K562 (cell line): Measurements from ENCODE around the gene TMEM214. TPM values are rescaled to one million over a fixed set of nuclear protein-coding genes. Genes with fewer than 3 reads are reported as not detected.

Experiments used
- ARID1B ChIP-seq: fragments of 450-650 bp; IDR thresholded peaks from 2 replicates; pipeline ENCODE4 v1.6.1; 2016; ENCODE audit warnings: antibody characterized with exemption, mild to moderate bottlenecking, inconsistent platforms
- CBX1 ChIP-seq: sonication (generic); IDR thresholded peaks from 2 replicates; pipeline ENCODE4 v1.6.1; 2016; ENCODE audit warnings: antibody characterized with exemption, low read depth, mild to moderate bottlenecking
- CHCHD3 ChIP-seq: fragments of 250-450 bp; sonication (Bioruptor Pico); IDR thresholded peaks from 2 replicates; pipeline ENCODE4 v2.1.2; 2022; ENCODE audit warnings: mild to moderate bottlenecking
- DMBX1 ChIP-seq: fragments of 250-450 bp; sonication (Bioruptor Pico); IDR thresholded peaks from 2 replicates; pipeline ENCODE4 v1.8.0; 2022; ENCODE audit warnings: inconsistent platforms, mild to moderate bottlenecking, moderate library complexity, borderline replicate concordance
- HDAC1 ChIP-seq, 2 experiments: fragments of 450-650 bp; IDR thresholded peaks; 2 replicates each; pipeline ENCODE4 v1.6.1; 2016 to 2017; ENCODE audit warnings: inconsistent platforms in 1 of 2, mild to moderate bottlenecking in 1 of 2, moderate library complexity in 1 of 2
- NFYB ChIP-seq: IDR thresholded peaks from 2 replicates; pipeline ENCODE4 v1.6.1; 2011; ENCODE audit warnings: mild to moderate bottlenecking, moderate library complexity; ENCODE audit not compliant: insufficient read length; ENCODE audit errors: extremely low read depth
- SIX5 ChIP-seq, 2 experiments: IDR thresholded peaks; 2 replicates each; pipeline ENCODE4 v1.6.1; 2011; ENCODE audit warnings: low read length in 2 of 2, borderline replicate concordance in 1 of 2, low read depth in 1 of 2, mild to moderate bottlenecking in 1 of 2, moderate library complexity in 1 of 2; ENCODE audit not compliant: insufficient read depth in 1 of 2
- SRSF3 ChIP-seq: fragments of 200-400 bp; formaldehyde crosslinking; IDR thresholded peaks from 2 replicates; pipeline ENCODE4 v1.6.1; 2016; ENCODE audit warnings: mild to moderate bottlenecking, low read length, moderate library complexity; ENCODE audit not compliant: insufficient read depth
- ZBTB7A ChIP-seq: IDR thresholded peaks from 2 replicates; pipeline ENCODE4 v1.6.1; 2011; ENCODE audit warnings: low read depth, mild to moderate bottlenecking, low read length, moderate library complexity, borderline replicate concordance; ENCODE audit not compliant: control insufficient read depth
- ZC3H11A ChIP-seq: IDR thresholded peaks from 2 replicates; pipeline ENCODE4 v1.6.1; 2012; ENCODE audit warnings: low read depth, low read length, improper control_type of control experiment
- ZNF224 ChIP-seq: sonication (generic); formaldehyde crosslinking; IDR thresholded peaks from 2 replicates; pipeline ENCODE4 v1.8.0; 2022; ENCODE audit warnings: mild to moderate bottlenecking, missing genetic modification reagents
- ZNF274 ChIP-seq: IDR thresholded peaks from 2 replicates; pipeline ENCODE4 v1.6.1; 2011; ENCODE audit warnings: low read depth, mild to moderate bottlenecking, low read length, moderate library complexity, borderline replicate concordance
- ZNF75A ChIP-seq: fragments of 450-650 bp; formaldehyde crosslinking; IDR thresholded peaks from 2 replicates; pipeline ENCODE4 v1.4.0; 2020; ENCODE audit warnings: mild to moderate bottlenecking
- polyA plus RNA-seq, 8 experiments: library from polyadenylated mRNA; depleted of rRNA in 4 of 8; stranded (reverse) in 5 of 8; unstranded in 3 of 8; fragments of >200 nt; fragmentation: Nextera tagmentation in 2 of 8; fragmentation: Illumina TruSeq in 1 of 8; extraction: Ambion mirVana in 2 of 8; extraction: Trizol in 1 of 8; gene quantifications; 2 replicates each; pipeline versions ENCODE4 v1.2.1 to v1.2.3, GENCODE V29; 2011 to 2014; ENCODE audit warnings: inconsistent platforms in 1 of 8, missing spikeins in 1 of 8
- total RNA-seq, 7 experiments: library from RNA; depleted of rRNA in 6 of 7; stranded (reverse); fragments of >200 nt in 6 of 7; fragmentation: Illumina TruSeq in 2 of 7; extraction: Trizol in 2 of 7; gene quantifications; 2 replicates each; pipeline versions ENCODE4 v1.2.1 to v1.2.3, GENCODE V29; 2011 to 2021; ENCODE audit warnings: low replicate concordance in 1 of 7
- TF ChIP-seq, protein P1 (sequence below), 2 experiments: fragments of 450-650 bp in 1 of 2; sonication (generic) in 1 of 2; formaldehyde crosslinking in 1 of 2; IDR thresholded peaks; 2 replicates each; pipeline versions ENCODE4 v1.7.1 to v1.9.0; 2016 to 2022; ENCODE audit warnings: inconsistent platforms in 1 of 2, mild to moderate bottlenecking in 1 of 2, missing genetic modification reagents in 1 of 2

The TMEM214 gene
- total and polyA plus RNA-seq, 9 of the 15 experiments (the other 6 are each of a cell fraction or from before 2014, with no cell fraction given) = 11.4 to 81.4 (median 44.1) TPM

DNA sequence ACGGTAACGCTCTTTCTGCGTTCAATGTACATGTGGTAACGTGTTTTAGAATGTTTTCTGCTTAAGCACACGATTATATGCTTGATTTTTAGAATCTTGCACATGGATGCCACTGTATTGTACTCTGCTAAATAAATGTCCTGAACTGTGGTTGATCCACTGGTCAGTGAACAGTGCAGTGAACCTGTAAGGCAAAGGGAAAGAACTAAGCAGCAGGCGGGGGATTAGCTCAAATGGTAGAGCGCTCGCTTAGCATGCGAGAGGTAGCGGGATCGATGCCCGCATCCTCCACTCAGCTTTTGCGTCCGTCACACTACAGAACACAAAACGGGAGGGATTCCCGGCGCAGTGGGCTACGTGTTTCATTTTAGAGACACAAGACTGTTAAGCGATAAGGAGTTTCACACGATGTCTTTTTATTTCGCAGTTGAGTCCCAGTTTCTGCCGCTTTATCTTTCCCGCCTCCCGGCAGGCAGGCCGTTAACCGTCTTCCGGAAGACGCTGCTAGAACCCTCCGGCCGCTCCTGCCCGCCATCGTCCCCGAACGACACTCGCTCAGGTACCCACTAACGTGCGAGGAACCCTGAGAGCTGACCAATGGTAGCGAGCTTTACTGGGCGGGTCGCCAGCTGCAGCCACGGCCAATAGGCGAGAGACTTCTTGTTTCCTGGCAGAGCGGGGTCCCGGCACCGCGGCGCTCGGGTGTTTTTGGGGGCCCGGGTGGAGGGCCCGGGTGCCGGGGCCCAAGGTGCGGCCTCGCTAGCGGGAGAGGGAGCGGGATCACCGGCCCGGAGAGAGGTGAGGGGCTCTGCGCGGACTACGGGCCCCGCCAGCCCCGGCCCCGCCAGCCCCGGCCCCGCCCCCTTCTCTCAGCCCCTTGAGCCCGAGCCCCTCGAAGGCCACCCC, 18.5 kb downstream of the TMEM214 start, which contains the start of gene AGBL5 (continued):
- TF ChIP-seq, protein P1, sequence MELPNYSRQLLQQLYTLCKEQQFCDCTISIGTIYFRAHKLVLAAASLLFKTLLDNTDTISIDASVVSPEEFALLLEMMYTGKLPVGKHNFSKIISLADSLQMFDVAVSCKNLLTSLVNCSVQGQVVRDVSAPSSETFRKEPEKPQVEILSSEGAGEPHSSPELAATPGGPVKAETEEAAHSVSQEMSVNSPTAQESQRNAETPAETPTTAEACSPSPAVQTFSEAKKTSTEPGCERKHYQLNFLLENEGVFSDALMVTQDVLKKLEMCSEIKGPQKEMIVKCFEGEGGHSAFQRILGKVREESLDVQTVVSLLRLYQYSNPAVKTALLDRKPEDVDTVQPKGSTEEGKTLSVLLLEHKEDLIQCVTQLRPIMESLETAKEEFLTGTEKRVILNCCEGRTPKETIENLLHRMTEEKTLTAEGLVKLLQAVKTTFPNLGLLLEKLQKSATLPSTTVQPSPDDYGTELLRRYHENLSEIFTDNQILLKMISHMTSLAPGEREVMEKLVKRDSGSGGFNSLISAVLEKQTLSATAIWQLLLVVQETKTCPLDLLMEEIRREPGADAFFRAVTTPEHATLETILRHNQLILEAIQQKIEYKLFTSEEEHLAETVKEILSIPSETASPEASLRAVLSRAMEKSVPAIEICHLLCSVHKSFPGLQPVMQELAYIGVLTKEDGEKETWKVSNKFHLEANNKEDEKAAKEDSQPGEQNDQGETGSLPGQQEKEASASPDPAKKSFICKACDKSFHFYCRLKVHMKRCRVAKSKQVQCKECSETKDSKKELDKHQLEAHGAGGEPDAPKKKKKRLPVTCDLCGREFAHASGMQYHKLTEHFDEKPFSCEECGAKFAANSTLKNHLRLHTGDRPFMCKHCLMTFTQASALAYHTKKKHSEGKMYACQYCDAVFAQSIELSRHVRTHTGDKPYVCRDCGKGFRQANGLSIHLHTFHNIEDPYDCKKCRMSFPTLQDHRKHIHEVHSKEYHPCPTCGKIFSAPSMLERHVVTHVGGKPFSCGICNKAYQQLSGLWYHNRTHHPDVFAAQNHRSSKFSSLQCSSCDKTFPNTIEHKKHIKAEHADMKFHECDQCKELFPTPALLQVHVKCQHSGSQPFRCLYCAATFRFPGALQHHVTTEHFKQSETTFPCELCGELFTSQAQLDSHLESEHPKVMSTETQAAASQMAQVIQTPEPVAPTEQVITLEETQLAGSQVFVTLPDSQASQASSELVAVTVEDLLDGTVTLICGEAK (IDR thresholded peaks at IDR 0.05) = peak; percentile 90
- TF ChIP-seq, protein P1 (CRISPR knock-in tag; IDR thresholded peaks at IDR 0.05) = 0 out of 2 replicates have a peak, but pooled peaks have one; percentile 20
- TF ChIP-seq CBX1 (peak; percentile 19; the same call in 1 of the 2 replicates), ZNF224 (no peak), ZNF75A (CRISPR knock-in tag) (0 out of 2 replicates have a peak, but pooled peaks have one; percentile 28), HDAC1 (IDR thresholded peaks at IDR 0.05) (peak; percentile 38 to 95; a peak in 3 of 4 replicates), CHCHD3 (CRISPR knock-in tag) (peak; percentile 90), DMBX1 (peak; percentile 64; the same call in 1 of the 2 replicates), ZC3H11A (no peak), SRSF3 (no peak), SIX5 (IDR thresholded peaks at IDR 0.05; ENCODE audit: borderline replicate concordance in 1 of 2, insufficient read depth in 1 of 2, low read depth in 1 of 2, low read length in 2 of 2) (no peak), ZBTB7A (no peak), ZNF274 (no peak), NFYB (peak; percentile 78), ARID1B (no peak)
